ENCODE measurements around the gene BARHL1.

- TF ChIP-seq EZH2phosphoT487 (IDR thresholded peaks at IDR 0.05) (no peak), EZH2 (IDR thresholded peaks at IDR 0.05) (no peak)
- TF ChIP-seq, protein P1, sequence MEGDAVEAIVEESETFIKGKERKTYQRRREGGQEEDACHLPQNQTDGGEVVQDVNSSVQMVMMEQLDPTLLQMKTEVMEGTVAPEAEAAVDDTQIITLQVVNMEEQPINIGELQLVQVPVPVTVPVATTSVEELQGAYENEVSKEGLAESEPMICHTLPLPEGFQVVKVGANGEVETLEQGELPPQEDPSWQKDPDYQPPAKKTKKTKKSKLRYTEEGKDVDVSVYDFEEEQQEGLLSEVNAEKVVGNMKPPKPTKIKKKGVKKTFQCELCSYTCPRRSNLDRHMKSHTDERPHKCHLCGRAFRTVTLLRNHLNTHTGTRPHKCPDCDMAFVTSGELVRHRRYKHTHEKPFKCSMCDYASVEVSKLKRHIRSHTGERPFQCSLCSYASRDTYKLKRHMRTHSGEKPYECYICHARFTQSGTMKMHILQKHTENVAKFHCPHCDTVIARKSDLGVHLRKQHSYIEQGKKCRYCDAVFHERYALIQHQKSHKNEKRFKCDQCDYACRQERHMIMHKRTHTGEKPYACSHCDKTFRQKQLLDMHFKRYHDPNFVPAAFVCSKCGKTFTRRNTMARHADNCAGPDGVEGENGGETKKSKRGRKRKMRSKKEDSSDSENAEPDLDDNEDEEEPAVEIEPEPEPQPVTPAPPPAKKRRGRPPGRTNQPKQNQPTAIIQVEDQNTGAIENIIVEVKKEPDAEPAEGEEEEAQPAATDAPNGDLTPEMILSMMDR (IDR thresholded peaks at IDR 0.05): no peak
Measured at GRCh38 chr9:132543251-132543650, 39.2 kb upstream of the BARHL1 start.

All from neural progenitor cell (in vitro differentiated cells).